ENCODE results near the gene MYO10. TPM values are rescaled to one million over a fixed set of nuclear protein-coding genes. Genes with fewer than 3 reads are reported as not detected.
A peak's percentile ranks its signal among the peaks of the same experiment; 100 is the strongest.

MYO10 gene
- total and polyA plus RNA-seq, 4 donors: 27.9 to 77.7 (median 41.8) TPM

DNA sequence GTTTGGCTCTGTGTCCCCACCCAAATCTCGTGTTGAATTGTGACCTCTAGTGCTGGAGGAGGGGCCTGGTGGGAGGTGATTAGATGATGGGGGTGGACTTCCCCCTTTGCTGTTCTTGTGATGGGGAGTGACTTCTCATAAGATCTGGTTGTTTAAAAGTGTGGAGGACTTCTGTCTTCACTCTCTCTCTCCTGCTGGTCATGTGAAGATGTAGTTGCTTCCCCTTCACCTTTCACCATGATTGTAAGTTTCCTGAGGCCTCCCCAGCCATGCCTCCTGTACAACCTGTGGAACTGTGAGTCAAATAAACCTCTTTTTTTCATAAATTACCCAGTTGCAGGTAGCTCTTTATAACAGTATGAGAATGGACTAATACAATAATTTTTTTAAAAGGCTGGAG, 10.6 kb upstream of the MYO10 start:
- no peaks in the 10 kb centered on the region for H3K4me1 ChIP-seq (ENCODE audit: control insufficient read depth, insufficient read depth, low read length)
- no peak overlapping the region for H3K4me3 ChIP-seq (ENCODE audit: low read depth, low read length)
- H3K27ac ChIP-seq (ENCODE audit: low read depth, low read length): no peak overlapping the region
- DNase-seq (ENCODE audit: low read depth in 4 of 6, low spot score in 6 of 6): no peak
- no peaks in the 10 kb centered on the region for H3K36me3 ChIP-seq (ENCODE audit: control insufficient read depth, insufficient read depth, low read length)
- WGBS (ENCODE audit: insufficient coverage): no CpG with 5 or more reads among the region's 1 CpG
- peaks cover 4% of the 10 kb centered on the region for H3K9me3 ChIP-seq (ENCODE audit: control insufficient read depth, insufficient read depth, low read length)
- no peaks in the 10 kb centered on the region for H3K27me3 ChIP-seq (ENCODE audit: control insufficient read depth, insufficient read depth, low read length)

DNA sequence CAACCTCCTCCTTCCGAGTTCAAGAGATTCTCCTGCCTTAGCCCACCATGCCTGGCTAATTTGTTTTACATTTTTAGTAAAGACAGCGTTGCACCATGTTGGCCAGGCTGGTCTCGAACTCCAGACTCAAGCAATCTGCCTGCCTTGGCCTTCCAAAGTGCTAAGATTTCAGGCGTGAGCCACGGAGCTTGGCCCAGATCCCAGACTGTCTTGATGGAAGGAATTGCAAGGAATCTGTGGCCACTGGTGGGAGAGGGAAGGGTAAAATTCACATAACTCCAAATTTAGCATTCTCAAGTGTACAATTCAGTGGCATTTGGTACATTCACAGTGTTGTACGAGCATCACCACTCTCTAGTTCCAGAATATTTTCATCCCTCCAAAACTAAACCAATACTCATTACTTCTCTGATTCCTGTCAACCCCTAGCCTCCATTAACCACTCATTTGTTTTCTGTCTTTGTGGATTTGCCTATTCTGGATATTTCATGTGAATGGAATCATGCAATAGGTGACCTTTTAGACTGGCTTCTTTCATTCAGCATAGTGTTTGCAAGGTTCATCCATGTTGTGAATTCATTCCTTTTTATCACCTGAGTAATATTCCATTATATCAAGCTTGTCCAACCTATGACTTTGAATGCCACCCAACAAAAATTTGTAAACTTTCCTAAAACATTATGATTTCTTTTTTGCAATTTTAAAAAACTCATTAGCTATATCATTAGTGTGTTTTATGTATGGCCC, 8.9 kb upstream of the MYO10 start:
- no peaks in the 10 kb centered on the region for H3K4me1 ChIP-seq (ENCODE audit: control insufficient read depth, insufficient read depth, low read length)
- no peak overlapping the region for H3K27ac ChIP-seq (ENCODE audit: low read depth, low read length)
- no peaks in the 10 kb centered on the region for H3K36me3 ChIP-seq (ENCODE audit: control insufficient read depth, insufficient read depth, low read length)
- no peak for DNase-seq (ENCODE audit: low read depth in 4 of 6, low spot score in 6 of 6)
- peaks cover 4% of the 10 kb centered on the region for H3K27me3 ChIP-seq (ENCODE audit: control insufficient read depth, insufficient read depth, low read length)
- H3K4me3 ChIP-seq (ENCODE audit: low read depth, low read length): no peak overlapping the region
- H3K9me3 ChIP-seq (ENCODE audit: control insufficient read depth, insufficient read depth, low read length): peaks cover 4% of the 10 kb centered on the region
- 100% methylated on average over 2 of the region's 6 CpGs for WGBS (ENCODE audit: insufficient coverage)

- peaks cover 4% of the 10 kb centered on the region for H3K9me3 ChIP-seq (ENCODE audit: control insufficient read depth, insufficient read depth, low read length)
- no peak overlapping the region for H3K4me3 ChIP-seq (ENCODE audit: low read depth, low read length)
- H3K36me3 ChIP-seq (ENCODE audit: control insufficient read depth, insufficient read depth, low read length): no peaks in the 10 kb centered on the region
- no peak overlapping the region for H3K27ac ChIP-seq (ENCODE audit: low read depth, low read length)
- peaks cover 4% of the 10 kb centered on the region for H3K27me3 ChIP-seq (ENCODE audit: control insufficient read depth, insufficient read depth, low read length)
- no peaks in the 10 kb centered on the region for H3K4me1 ChIP-seq (ENCODE audit: control insufficient read depth, insufficient read depth, low read length)
- WGBS (ENCODE audit: insufficient coverage): 77% methylated on average over 13 of the region's 15 CpGs
- DNase-seq (ENCODE audit: low read depth in 4 of 6, low spot score in 6 of 6): no peak
These were observed 8.0 kb upstream of the MYO10 start for GRCh38 chr5:16943846-16944678.

DNA sequence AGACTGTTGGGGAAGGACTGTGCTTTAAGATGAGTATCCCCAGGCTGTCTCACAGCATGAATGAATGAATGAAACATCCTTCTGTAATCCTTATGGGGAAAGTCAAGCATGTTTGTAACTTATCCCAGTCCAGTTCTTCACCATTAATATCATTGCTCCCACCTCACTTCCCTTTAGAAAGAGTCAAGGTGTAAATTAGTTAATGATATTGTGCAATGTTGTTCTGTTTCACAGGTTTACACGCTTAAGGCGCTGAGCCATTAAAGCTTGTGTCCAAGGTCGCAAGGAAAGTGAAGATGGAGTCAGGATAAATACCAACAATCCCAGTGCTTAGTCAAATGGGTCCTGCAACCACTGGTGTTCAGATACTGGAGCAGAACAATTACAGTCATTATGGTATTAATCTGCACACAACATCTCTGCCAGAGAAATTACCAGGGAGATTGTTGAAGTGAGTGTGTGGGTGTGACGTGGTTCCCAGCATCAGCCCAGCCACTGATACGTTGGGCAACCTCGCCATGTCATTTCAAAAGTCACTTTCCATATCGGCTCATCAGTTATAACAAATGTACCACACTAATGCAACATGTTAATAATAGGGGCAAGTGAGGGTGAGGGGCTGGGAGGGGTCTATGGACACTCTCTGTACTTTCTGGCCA, 1.5 kb upstream of the MYO10 start:
- DNase-seq (ENCODE audit: low read depth in 4 of 6, low spot score in 6 of 6): no peak
- no peaks in the 10 kb centered on the region for H3K9me3 ChIP-seq (ENCODE audit: control insufficient read depth, insufficient read depth, low read length)
- H3K4me1 ChIP-seq (ENCODE audit: control insufficient read depth, insufficient read depth, low read length): peaks cover 19% of the 10 kb centered on the region
- WGBS (ENCODE audit: insufficient coverage): 95% methylated on average over 3 of the region's 7 CpGs
- H3K27ac ChIP-seq (ENCODE audit: low read depth, low read length): no peak overlapping the region
- H3K36me3 ChIP-seq (ENCODE audit: control insufficient read depth, insufficient read depth, low read length): no peaks in the 10 kb centered on the region
- peaks cover 59% of the 10 kb centered on the region for H3K27me3 ChIP-seq (ENCODE audit: control insufficient read depth, insufficient read depth, low read length)
- H3K4me3 ChIP-seq (ENCODE audit: low read depth, low read length): no peak overlapping the region

DNA sequence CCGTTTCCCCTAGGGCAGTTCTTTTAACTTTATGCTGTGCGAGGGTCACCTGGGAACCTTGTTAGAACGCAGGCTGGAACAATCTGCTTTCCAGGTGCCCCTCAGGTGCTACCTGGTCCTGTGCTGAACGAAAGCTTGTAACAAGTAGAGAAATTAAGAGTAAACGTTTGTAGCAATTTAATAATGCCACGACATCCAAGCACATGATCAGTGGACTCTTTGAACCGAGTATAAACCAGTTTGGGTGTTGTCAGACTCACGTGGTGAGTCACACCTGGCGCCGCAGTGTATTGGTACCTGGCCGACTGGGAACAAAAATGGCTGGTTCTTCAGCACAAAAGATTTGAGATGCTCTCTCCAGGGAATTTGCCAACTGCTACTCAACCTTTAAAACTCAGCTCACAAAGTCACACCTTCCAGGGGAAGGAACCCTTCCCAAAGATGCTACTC, 926 bp upstream of the MYO10 start:
- Histone ChIP-seq H3K9me3 (ENCODE audit: control insufficient read depth, insufficient read depth, low read length) (no peaks in the 10 kb centered on the region), H3K27ac (ENCODE audit: low read depth, low read length) (no peak overlapping the region), H3K4me3 (ENCODE audit: low read depth, low read length) (peak overlapping the region; percentile 56), H3K36me3 (ENCODE audit: control insufficient read depth, insufficient read depth, low read length) (no peaks in the 10 kb centered on the region), H3K4me1 (ENCODE audit: control insufficient read depth, insufficient read depth, low read length) (peaks cover 19% of the 10 kb centered on the region), H3K27me3 (ENCODE audit: control insufficient read depth, insufficient read depth, low read length) (peaks cover 64% of the 10 kb centered on the region)
- no peak for DNase-seq (ENCODE audit: low read depth in 4 of 6, low spot score in 6 of 6)
- WGBS (ENCODE audit: insufficient coverage): 30% methylated on average over 11 of the region's 11 CpGs

DNA sequence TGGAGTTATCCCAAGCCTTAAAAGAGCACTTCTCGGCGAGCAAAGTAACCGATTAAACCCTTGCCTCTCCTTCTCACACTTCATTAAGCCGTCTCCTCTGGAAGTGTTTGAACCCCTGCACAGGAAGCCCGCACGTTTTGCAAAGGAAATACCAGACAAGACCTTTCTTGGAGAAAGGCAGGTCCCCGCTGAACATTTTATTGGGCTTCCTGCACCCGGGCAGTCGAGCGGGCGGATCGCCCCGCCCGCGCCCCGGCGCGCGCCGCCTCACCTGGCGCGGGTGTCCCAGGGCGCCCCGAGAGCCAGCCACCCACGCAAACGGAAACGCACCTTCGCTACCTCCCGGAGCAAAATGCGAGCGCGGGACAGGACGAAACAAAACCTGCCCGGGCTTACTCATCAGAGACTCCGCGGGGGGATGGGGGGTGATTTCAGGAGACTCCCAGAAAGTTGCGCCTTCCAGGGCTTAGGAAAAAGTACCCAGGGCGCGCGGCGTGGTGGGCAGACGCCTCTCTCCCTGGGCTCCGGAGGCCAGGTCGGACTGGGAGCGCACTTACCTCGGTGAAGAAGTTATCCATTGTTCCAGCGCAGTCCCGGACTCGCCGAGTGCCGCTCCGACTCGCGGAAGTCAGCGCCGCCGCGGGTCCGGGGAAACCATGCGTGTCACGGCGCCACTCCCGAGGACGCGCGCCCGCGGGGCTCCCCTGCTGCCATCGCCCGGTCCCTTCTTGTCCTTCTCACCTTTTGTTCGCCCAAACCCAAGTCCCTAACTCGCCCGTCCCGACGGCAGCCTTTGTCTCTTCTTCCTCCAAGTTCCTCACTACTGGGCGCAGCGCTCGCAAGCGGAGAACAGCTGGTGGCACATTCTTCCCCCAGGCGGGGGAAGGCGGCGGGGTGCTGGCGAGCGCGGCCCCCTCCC, 598 bp downstream of the MYO10 start:
- Histone ChIP-seq H3K4me1 (ENCODE audit: control insufficient read depth, insufficient read depth, low read length) (peaks cover 19% of the 10 kb centered on the region), H3K4me3 (ENCODE audit: low read depth, low read length) (peak overlapping the region; percentile 61), H3K36me3 (ENCODE audit: control insufficient read depth, insufficient read depth, low read length) (no peaks in the 10 kb centered on the region), H3K27me3 (ENCODE audit: control insufficient read depth, insufficient read depth, low read length) (peaks cover 70% of the 10 kb centered on the region), H3K9me3 (ENCODE audit: control insufficient read depth, insufficient read depth, low read length) (no peaks in the 10 kb centered on the region), H3K27ac (ENCODE audit: low read depth, low read length) (peak overlapping the region; percentile 57)
- peak in 4 of 6 donors; percentile 28 to 76 (median 51) for DNase-seq (ENCODE audit: low read depth in 4 of 6, low spot score in 6 of 6)
- under 1% methylated on average over 85 of the region's 85 CpGs for WGBS (ENCODE audit: insufficient coverage)

GRCh38 chr5:16934677-16935153, 1.4 kb downstream of the MYO10 start:
- Histone ChIP-seq H3K4me1 (ENCODE audit: control insufficient read depth, insufficient read depth, low read length) (peaks cover 19% of the 10 kb centered on the region), H3K9me3 (ENCODE audit: control insufficient read depth, insufficient read depth, low read length) (no peaks in the 10 kb centered on the region), H3K27me3 (ENCODE audit: control insufficient read depth, insufficient read depth, low read length) (peaks cover 66% of the 10 kb centered on the region), H3K27ac (ENCODE audit: low read depth, low read length) (no peak overlapping the region), H3K36me3 (ENCODE audit: control insufficient read depth, insufficient read depth, low read length) (no peaks in the 10 kb centered on the region), H3K4me3 (ENCODE audit: low read depth, low read length) (peak overlapping the region; percentile 61)
- DNase-seq (ENCODE audit: low read depth in 4 of 6, low spot score in 6 of 6): peak in 3 of 6 donors; percentile 15 to 45 (median 37)
- WGBS (ENCODE audit: insufficient coverage): 0% methylated on average over 5 of the region's 6 CpGs

GRCh38 chr5:16934123-16934522, 2.0 kb downstream of the MYO10 start:
- no peak overlapping the region for H3K27ac ChIP-seq (ENCODE audit: low read depth, low read length)
- H3K9me3 ChIP-seq (ENCODE audit: control insufficient read depth, insufficient read depth, low read length): no peaks in the 10 kb centered on the region
- peak in 2 of 6 donors; percentile 55 to 71 for DNase-seq (ENCODE audit: low read depth in 4 of 6, low spot score in 6 of 6)
- peaks cover 66% of the 10 kb centered on the region for H3K27me3 ChIP-seq (ENCODE audit: control insufficient read depth, insufficient read depth, low read length)
- peak overlapping the region; percentile 61 for H3K4me3 ChIP-seq (ENCODE audit: low read depth, low read length)
- peaks cover 19% of the 10 kb centered on the region for H3K4me1 ChIP-seq (ENCODE audit: control insufficient read depth, insufficient read depth, low read length)
- 11% methylated on average over 8 of the region's 11 CpGs for WGBS (ENCODE audit: insufficient coverage)
- H3K36me3 ChIP-seq (ENCODE audit: control insufficient read depth, insufficient read depth, low read length): no peaks in the 10 kb centered on the region

DNA sequence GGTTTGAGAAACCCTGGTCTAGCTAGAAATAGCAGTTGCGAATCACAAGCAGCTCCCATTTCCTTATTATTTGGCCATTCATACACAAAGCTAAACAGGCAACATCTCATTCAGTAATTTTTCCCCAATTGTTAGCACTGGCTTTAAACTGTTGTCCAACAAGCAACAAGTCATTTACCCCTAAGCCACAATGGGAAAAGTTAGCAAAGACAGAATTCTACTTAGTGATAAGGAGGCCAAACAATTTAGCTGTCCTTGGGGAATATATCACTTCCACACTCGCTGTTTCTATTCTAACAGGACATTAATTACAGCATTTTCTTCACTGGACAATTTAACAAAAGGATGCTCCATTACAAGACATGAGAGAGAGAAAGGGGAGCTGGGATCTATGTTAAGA, 2.8 kb downstream of the MYO10 start:
- DNase-seq (ENCODE audit: low read depth in 4 of 6, low spot score in 6 of 6): no peak
- Histone ChIP-seq H3K36me3 (ENCODE audit: control insufficient read depth, insufficient read depth, low read length) (no peaks in the 10 kb centered on the region), H3K4me3 (ENCODE audit: low read depth, low read length) (no peak overlapping the region), H3K27me3 (ENCODE audit: control insufficient read depth, insufficient read depth, low read length) (peaks cover 63% of the 10 kb centered on the region), H3K9me3 (ENCODE audit: control insufficient read depth, insufficient read depth, low read length) (no peaks in the 10 kb centered on the region), H3K27ac (ENCODE audit: low read depth, low read length) (no peak overlapping the region), H3K4me1 (ENCODE audit: control insufficient read depth, insufficient read depth, low read length) (peaks cover 19% of the 10 kb centered on the region)
- WGBS (ENCODE audit: insufficient coverage): 83% methylated on average over 1 of the region's 2 CpGs

All from spinal cord (tissue), 10 donors.